Panc1 (cell line): Measurements from ENCODE around the gene MED12.

ENCODE experiments used
- CTCF ChIP-seq: fragments of 450-650 bp; IDR thresholded peaks from 2 replicates; pipeline ENCODE4 v1.5.1; 2017; ENCODE audit warnings: mild to moderate bottlenecking
- REST ChIP-seq, 2 experiments: IDR thresholded peaks; 2 replicates each; pipeline ENCODE4 v1.6.1; 2011 to 2012; ENCODE audit warnings: low read depth in 2 of 2, control low read depth in 1 of 2, low read length in 1 of 2, mild to moderate bottlenecking in 1 of 2, moderate library complexity in 1 of 2; ENCODE audit not compliant: insufficient read depth in 1 of 2
- TCF7L2 ChIP-seq: IDR thresholded peaks from 2 replicates; pipeline ENCODE4 v1.6.1; 2011; ENCODE audit warnings: mild to moderate bottlenecking, low read depth, low read length, inconsistent platforms

- TF ChIP-seq CTCF (no peak), REST (IDR thresholded peaks at IDR 0.05; ENCODE audit: insufficient read depth in 1 of 2, low read depth in 2 of 2, low read length in 1 of 2) (no peak), TCF7L2 (no peak)
Measured at GRCh38 chrX:71171110-71171801, 52.9 kb downstream of the MED12 start.
